Measurements from ENCODE around the gene ARSB. TPM values are rescaled to one million over a fixed set of nuclear protein-coding genes. Genes with fewer than 3 reads are reported as not detected.

Gene ARSB
- polyA plus RNA-seq, 1 of the 3 experiments (the other 2 are of a cell fraction), result 12.5 TPM

- ChIA-PET CTCF (interaction anchor here (0.7 to 2.3 kb wide), 6 partner anchors 9 to 271 kb away, joined by 3 to 11 read pairs (median 5); partner anchors contain the start of gene LHFPL2), POLR2A (interaction anchor here (0.8 to 1.0 kb wide), 2 partner anchors 9 to 176 kb away, joined by 3 to 5 read pairs; no protein-coding TSS in a partner anchor)
- Histone ChIP-seq H3K27ac (ENCODE audit: low read depth in 2 of 2, low read length in 1 of 2) (peak overlapping the region in 1 of 2 experiments; percentile 96; a peak in 2 of 4 replicates), H3K27me3 (ENCODE audit: insufficient read depth) (no peaks in the 10 kb centered on the region), H3K36me3 (replicated peaks in 1 of 2; ENCODE audit: control insufficient read depth in 1 of 2, insufficient read depth in 2 of 2, low read length in 1 of 2) (no peaks in the 10 kb centered on the region), H3K4me1 (ENCODE audit: control insufficient read depth in 1 of 2, insufficient read depth in 2 of 2, low read depth in 1 of 2, low read length in 1 of 2) (peaks cover 23 to 78% of the 10 kb centered on the region in 2 experiments), H4K20me1 (ENCODE audit: insufficient read depth) (no peaks in the 10 kb centered on the region), H3F3A (replicated peaks; ENCODE audit: insufficient read depth) (peaks cover 15% of the 10 kb centered on the region), H3K9me3 (no peaks in the 10 kb centered on the region), H3K9ac (no peak overlapping the region), H2AFZ (ENCODE audit: low read depth) (no peak overlapping the region), H3K9me2 (no peaks in the 10 kb centered on the region), H3K79me2 (ENCODE audit: insufficient read depth) (no peaks in the 10 kb centered on the region), H3K4me3 (ENCODE audit: low read depth in 2 of 2, low read length in 1 of 2) (no peak overlapping the region), H3K4me2 (no peak overlapping the region)
- WGBS (ENCODE audit: low lambda C conversion rate), result 91% methylated on average over 6 of the region's 6 CpGs
- no peak for TF ChIP-seq ZBTB33 (IDR thresholded peaks at IDR 0.05; ENCODE audit: borderline replicate concordance, low read depth)
- no peak for TF ChIP-seq NRF1 (IDR thresholded peaks at IDR 0.05; ENCODE audit: low read depth, low read length)
- TF ChIP-seq SIN3A (IDR thresholded peaks at IDR 0.05; ENCODE audit: borderline replicate concordance, low read depth, low read length), result no peak
- no peak for TF ChIP-seq JUND (IDR thresholded peaks at IDR 0.05)
- TF ChIP-seq FOXJ3 (CRISPR knock-in tag; IDR thresholded peaks at IDR 0.05), result no peak
- TF ChIP-seq SMC3 (IDR thresholded peaks at IDR 0.05; ENCODE audit: low read depth, low read length), result no peak
- no peak for TF ChIP-seq CTCF (IDR thresholded peaks at IDR 0.05)
- TF ChIP-seq TAF1 (IDR thresholded peaks at IDR 0.05; ENCODE audit: borderline replicate concordance, low read depth, low read length), result no peak
- TF ChIP-seq EZH2phosphoT487 (IDR thresholded peaks at IDR 0.05; ENCODE audit: borderline replicate concordance, low read depth), result no peak
- TF ChIP-seq YY1 (IDR thresholded peaks at IDR 0.05; ENCODE audit: low read depth), result no peak
- TF ChIP-seq USF1 (IDR thresholded peaks at IDR 0.05; ENCODE audit: borderline replicate concordance, low read depth), result no peak
- DNase-seq, result no peak
These were observed 176.7 kb downstream of the ARSB start for GRCh38 chr5:78808380-78808779.

DNA sequence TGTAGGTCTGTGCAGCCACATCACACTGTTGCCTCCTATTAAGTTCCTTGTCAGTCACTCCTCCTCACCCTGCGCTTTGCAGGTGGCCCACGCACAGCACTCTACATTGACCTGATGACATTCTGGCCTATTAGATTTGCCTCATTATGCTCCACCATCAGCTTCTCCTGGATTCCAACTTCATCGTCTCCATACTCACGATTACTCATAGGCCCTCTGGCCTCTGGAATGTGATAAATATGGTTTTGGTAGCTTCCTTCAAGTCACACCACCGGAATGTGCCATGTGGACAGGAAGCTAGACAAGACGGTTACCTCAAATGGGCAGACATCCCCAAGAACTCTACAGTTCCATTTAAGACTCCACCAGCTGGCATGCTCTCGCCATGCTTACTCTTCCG lies 178.6 kb downstream of the ARSB start:
- Histone ChIP-seq H3K4me3 (ENCODE audit: low read depth in 2 of 2, low read length in 1 of 2) (no peak overlapping the region), H3K9ac (peak overlapping the region; percentile 6; the same call in 1 of the 2 replicates), H3K27ac (ENCODE audit: low read depth in 2 of 2, low read length in 1 of 2) (peak overlapping the region; percentile 81 to 93), H3K27me3 (ENCODE audit: insufficient read depth) (no peaks in the 10 kb centered on the region), H3K79me2 (ENCODE audit: insufficient read depth) (no peaks in the 10 kb centered on the region), H3K4me2 (peak overlapping the region; percentile 25), H3K9me2 (no peaks in the 10 kb centered on the region), H3K9me3 (no peaks in the 10 kb centered on the region), H3K36me3 (replicated peaks in 1 of 2; ENCODE audit: control insufficient read depth in 1 of 2, insufficient read depth in 2 of 2, low read length in 1 of 2) (no peaks in the 10 kb centered on the region), H4K20me1 (ENCODE audit: insufficient read depth) (no peaks in the 10 kb centered on the region), H2AFZ (ENCODE audit: low read depth) (peak overlapping the region; percentile 43; the same call in 1 of the 2 replicates), H3K4me1 (ENCODE audit: control insufficient read depth in 1 of 2, insufficient read depth in 2 of 2, low read depth in 1 of 2, low read length in 1 of 2) (peaks cover 23 to 76% of the 10 kb centered on the region in 2 experiments), H3F3A (replicated peaks; ENCODE audit: insufficient read depth) (peaks cover 15% of the 10 kb centered on the region)
- WGBS (ENCODE audit: low lambda C conversion rate), result 31% methylated on average over 8 of the region's 8 CpGs
- CTCF ChIA-PET, result interaction anchor here (1.1 kb wide), 1 partner anchor 269 kb away, joined by 3 read pairs; no protein-coding TSS in a partner anchor
- POLR2A ChIA-PET, result no interaction called here
- DNase-seq, result no peak
- TF ChIP-seq YY1 (IDR thresholded peaks at IDR 0.05; ENCODE audit: low read depth) (peak; percentile 53; the same call in 1 of the 2 replicates), ZBTB33 (IDR thresholded peaks at IDR 0.05; ENCODE audit: borderline replicate concordance, low read depth) (0 out of 2 replicates have a peak, but pooled peaks have one; percentile 55), SIN3A (IDR thresholded peaks at IDR 0.05; ENCODE audit: borderline replicate concordance, low read depth, low read length) (peak; percentile 32; the same call in 1 of the 2 replicates), MAX (IDR thresholded peaks at IDR 0.05; ENCODE audit: low read depth) (peak; percentile 95), USF1 (IDR thresholded peaks at IDR 0.05; ENCODE audit: borderline replicate concordance, low read depth) (peak; percentile 44), RXRA (IDR thresholded peaks at IDR 0.05; ENCODE audit: borderline replicate concordance, low read depth) (peak; percentile 49; the same call in 1 of the 2 replicates), FOXJ3 (CRISPR knock-in tag; IDR thresholded peaks at IDR 0.05) (no peak), MXI1 (IDR thresholded peaks at IDR 0.05; ENCODE audit: low read depth, low read length) (no peak), TCF12 (IDR thresholded peaks at IDR 0.05) (peak; percentile 94), JUND (IDR thresholded peaks at IDR 0.05) (peak; percentile 76), FOXM1 (IDR thresholded peaks at IDR 0.05; ENCODE audit: low read depth) (0 out of 2 replicates have a peak, but pooled peaks have one; percentile 59), GABPA (IDR thresholded peaks at IDR 0.05; ENCODE audit: low read depth) (peak; percentile 26; the same call in 1 of the 2 replicates), ELF1 (IDR thresholded peaks at IDR 0.05) (no peak)

All from SK-N-SH (cell line).